Uterus (tissue), 2 donors: Measurements from ENCODE around the gene ELMO1.

ENCODE experiments used
- POLR2A ChIP-seq, 2 donors: fragments of 450-650 bp; IDR thresholded peaks; one replicate each; pipeline ENCODE4 v1.6.1; 2016; ENCODE audit warnings: antibody characterized with exemption in 2 of 2, mild to moderate bottlenecking in 1 of 2, moderate library complexity in 1 of 2
- TF ChIP-seq, protein P1 (sequence below), 4 experiments: fragments of 200-600 bp in 2 of 4; fragments of 450-650 bp in 2 of 4; sonication (generic) in 2 of 4; IDR thresholded peaks; one replicate each; pipeline ENCODE4 v1.5.1; 2016 to 2019; ENCODE audit warnings: antibody characterized with exemption in 4 of 4, mild to moderate bottlenecking in 2 of 4, moderate library complexity in 1 of 4

DNA sequence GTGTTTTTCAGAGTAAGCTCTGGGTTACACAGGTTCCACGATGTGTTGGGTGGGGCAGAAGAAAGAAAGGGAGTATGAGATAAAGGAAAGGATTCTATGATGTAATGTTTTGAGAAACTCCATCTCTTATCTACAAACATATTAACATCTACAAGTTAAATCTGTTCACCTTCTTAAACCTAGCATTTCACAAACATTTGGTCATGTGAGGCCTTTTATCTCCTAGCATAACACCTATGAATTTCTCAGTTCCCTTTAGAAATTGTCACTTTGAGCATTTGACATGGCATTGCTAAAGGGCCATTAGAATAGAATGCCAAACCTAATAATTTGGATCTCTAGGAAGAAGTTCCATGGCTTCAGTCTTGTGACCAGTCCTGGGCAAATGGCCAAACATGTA lies 507.3 kb downstream of the ELMO1 start:
- no peak for TF ChIP-seq POLR2A (IDR thresholded peaks at IDR 0.05)
- TF ChIP-seq, protein P1, sequence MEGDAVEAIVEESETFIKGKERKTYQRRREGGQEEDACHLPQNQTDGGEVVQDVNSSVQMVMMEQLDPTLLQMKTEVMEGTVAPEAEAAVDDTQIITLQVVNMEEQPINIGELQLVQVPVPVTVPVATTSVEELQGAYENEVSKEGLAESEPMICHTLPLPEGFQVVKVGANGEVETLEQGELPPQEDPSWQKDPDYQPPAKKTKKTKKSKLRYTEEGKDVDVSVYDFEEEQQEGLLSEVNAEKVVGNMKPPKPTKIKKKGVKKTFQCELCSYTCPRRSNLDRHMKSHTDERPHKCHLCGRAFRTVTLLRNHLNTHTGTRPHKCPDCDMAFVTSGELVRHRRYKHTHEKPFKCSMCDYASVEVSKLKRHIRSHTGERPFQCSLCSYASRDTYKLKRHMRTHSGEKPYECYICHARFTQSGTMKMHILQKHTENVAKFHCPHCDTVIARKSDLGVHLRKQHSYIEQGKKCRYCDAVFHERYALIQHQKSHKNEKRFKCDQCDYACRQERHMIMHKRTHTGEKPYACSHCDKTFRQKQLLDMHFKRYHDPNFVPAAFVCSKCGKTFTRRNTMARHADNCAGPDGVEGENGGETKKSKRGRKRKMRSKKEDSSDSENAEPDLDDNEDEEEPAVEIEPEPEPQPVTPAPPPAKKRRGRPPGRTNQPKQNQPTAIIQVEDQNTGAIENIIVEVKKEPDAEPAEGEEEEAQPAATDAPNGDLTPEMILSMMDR (IDR thresholded peaks at IDR 0.05) = no peak
